Spleen (tissue), 7 donors: ENCODE data around the gene CIAO2B.

Experiments used
- POLR2A ChIP-seq, 3 donors: fragments of 450-650 bp; IDR thresholded peaks; one replicate each; pipeline ENCODE4 v1.5.1; 2017; ENCODE audit warnings: antibody characterized with exemption in 3 of 3, mild to moderate bottlenecking in 1 of 3
- POLR2AphosphoS5 ChIP-seq, 3 donors: sonication (generic); formaldehyde crosslinking; IDR thresholded peaks; one replicate each; pipeline ENCODE4 v1.5.1; 2017; ENCODE audit warnings: antibody characterized with exemption in 3 of 3
- TF ChIP-seq, protein P1 (sequence below), 11 experiments: fragments of 200-600 bp in 7 of 11; fragments of 450-650 bp in 4 of 11; sonication (generic) in 4 of 11; IDR thresholded peaks in 8 of 11; conservative IDR thresholded peaks in 3 of 11; 1 replicate in 7 of 11; 2 replicates in 4 of 11; pipeline versions ENCODE4 v1.4.0 to v1.8.0; 2016 to 2021; ENCODE audit warnings: antibody characterized with exemption in 11 of 11, inconsistent platforms in 4 of 11, mild to moderate bottlenecking in 1 of 11
- donor health status: DM: no; HTN: no; CAD: no; lungs with moderate emphysema.
- donor health status: DM: no; HTN: no; CAD: no.
- donor health status: DM: no; HTN: no; CAD: no.

DNA sequence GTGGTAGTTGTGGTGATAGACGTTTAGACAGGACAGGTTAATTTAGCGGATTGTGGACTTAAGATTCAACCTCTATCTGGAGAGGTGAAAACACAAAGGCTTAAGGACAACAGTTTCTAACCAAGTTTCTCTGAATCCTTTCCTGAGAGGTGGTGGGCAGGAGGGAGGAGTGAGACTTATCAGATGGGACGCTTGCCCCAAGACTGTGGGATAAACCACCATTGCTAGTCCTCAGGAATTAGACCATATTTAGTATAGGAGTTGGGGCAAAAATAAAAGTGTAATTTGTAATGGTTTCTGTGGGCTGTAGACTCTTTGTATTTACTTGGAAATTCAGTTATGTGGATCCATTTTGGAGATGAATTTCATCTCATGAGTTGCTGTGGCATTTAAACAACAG, 47.3 kb downstream of the CIAO2B start:
- TF ChIP-seq, protein P1, sequence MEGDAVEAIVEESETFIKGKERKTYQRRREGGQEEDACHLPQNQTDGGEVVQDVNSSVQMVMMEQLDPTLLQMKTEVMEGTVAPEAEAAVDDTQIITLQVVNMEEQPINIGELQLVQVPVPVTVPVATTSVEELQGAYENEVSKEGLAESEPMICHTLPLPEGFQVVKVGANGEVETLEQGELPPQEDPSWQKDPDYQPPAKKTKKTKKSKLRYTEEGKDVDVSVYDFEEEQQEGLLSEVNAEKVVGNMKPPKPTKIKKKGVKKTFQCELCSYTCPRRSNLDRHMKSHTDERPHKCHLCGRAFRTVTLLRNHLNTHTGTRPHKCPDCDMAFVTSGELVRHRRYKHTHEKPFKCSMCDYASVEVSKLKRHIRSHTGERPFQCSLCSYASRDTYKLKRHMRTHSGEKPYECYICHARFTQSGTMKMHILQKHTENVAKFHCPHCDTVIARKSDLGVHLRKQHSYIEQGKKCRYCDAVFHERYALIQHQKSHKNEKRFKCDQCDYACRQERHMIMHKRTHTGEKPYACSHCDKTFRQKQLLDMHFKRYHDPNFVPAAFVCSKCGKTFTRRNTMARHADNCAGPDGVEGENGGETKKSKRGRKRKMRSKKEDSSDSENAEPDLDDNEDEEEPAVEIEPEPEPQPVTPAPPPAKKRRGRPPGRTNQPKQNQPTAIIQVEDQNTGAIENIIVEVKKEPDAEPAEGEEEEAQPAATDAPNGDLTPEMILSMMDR (IDR thresholded peaks at IDR 0.05 in 8 of 11, conservative IDR thresholded peaks at IDR 0.05 in 3 of 11): no peak
- TF ChIP-seq POLR2A (IDR thresholded peaks at IDR 0.05) (no peak), POLR2AphosphoS5 (IDR thresholded peaks at IDR 0.05) (no peak)
